Neural cell (in vitro differentiated cells): ENCODE results near the gene PPFIBP1. TPM values are rescaled to one million over a fixed set of nuclear protein-coding genes. Genes with fewer than 3 reads are reported as not detected.
"Not testable (repeated sequence)": the region's sequence is repeated elsewhere in the genome, so short reads cannot be mapped to it uniquely, and the experiment has no call there.

ENCODE experiments used
- H2AFZ ChIP-seq: fragments of 200-600, 300-800 bp; sonication (generic), shearing (Covaris generic); 2 replicates; pipeline ENCODE4 v1.6.0; 2014; ENCODE audit warnings: low read depth, mild to moderate bottlenecking, antibody characterized with exemption, low read length, moderate library complexity
- H3F3A ChIP-seq: fragments of 200-600 bp; shearing (Covaris generic); 2 replicates; pipeline ENCODE4 v1.6.1; 2016; ENCODE audit warnings: mild to moderate bottlenecking, moderate library complexity, mixed read lengths, antibody characterized with exemption, low read length; ENCODE audit not compliant: insufficient read depth, poor library complexity, severe bottlenecking
- H3K27ac ChIP-seq: fragments of 200-600, 300-800 bp; sonication (generic), shearing (Covaris generic); 2 replicates; pipeline ENCODE4 v1.5.1; 2014; ENCODE audit warnings: mild to moderate bottlenecking, low read length, moderate library complexity
- H3K27me3 ChIP-seq: fragments of 300-800, 200-600 bp; sonication (generic), shearing (Covaris generic); 2 replicates; pipeline ENCODE4 v1.6.0; 2014; ENCODE audit warnings: mild to moderate bottlenecking, low read depth, low read length, moderate library complexity; ENCODE audit not compliant: insufficient read depth
- H3K36me3 ChIP-seq: fragments of 300-800, 200-600 bp; sonication (generic), shearing (Covaris generic); 2 replicates; pipeline ENCODE4 v1.5.1; 2014; ENCODE audit warnings: mild to moderate bottlenecking, antibody characterized with exemption, low read length, moderate library complexity; ENCODE audit not compliant: insufficient read depth
- H3K4me2 ChIP-seq: fragments of 300-800, 200-600 bp; sonication (generic), shearing (Covaris generic); 2 replicates; pipeline ENCODE4 v1.6.0; 2014; ENCODE audit warnings: mild to moderate bottlenecking, low read length
- H3K4me3 ChIP-seq: fragments of 300-800, 200-600 bp; sonication (generic), shearing (Covaris generic); 2 replicates; pipeline ENCODE4 v1.5.1; 2014; ENCODE audit warnings: mild to moderate bottlenecking, low read length, moderate library complexity
- H3K79me2 ChIP-seq: fragments of 200-600 bp; shearing (Covaris generic); replicated peaks from 2 replicates; pipeline ENCODE4 v1.6.0; 2014; ENCODE audit warnings: mild to moderate bottlenecking, low read length, moderate library complexity; ENCODE audit not compliant: insufficient read depth
- H3K9ac ChIP-seq: fragments of 300-800, 200-600 bp; sonication (generic), shearing (Covaris generic); 2 replicates; pipeline ENCODE4 v1.6.1; 2016; ENCODE audit warnings: mild to moderate bottlenecking, low read length, mixed read lengths
- H3K9me2 ChIP-seq: fragments of 200-600 bp; shearing (Covaris generic); 2 replicates; pipeline ENCODE4 v1.6.1; 2016; ENCODE audit warnings: mild to moderate bottlenecking, low read length, mixed read lengths; ENCODE audit not compliant: insufficient read depth
- H3K9me3 ChIP-seq: fragments of 200-600, 300-800 bp; sonication (generic), shearing (Covaris generic); 2 replicates; pipeline ENCODE4 v1.6.1; 2016; ENCODE audit warnings: mild to moderate bottlenecking, mixed run types, low read length, moderate library complexity, mixed read lengths
- H4K20me1 ChIP-seq: fragments of 200-600 bp; shearing (Covaris generic); 2 replicates; pipeline ENCODE4 v1.6.1; 2016; ENCODE audit warnings: mild to moderate bottlenecking, mixed run types; ENCODE audit not compliant: insufficient read depth
- CTCF ChIP-seq: fragments of 450-650 bp; IDR thresholded peaks from 2 replicates; pipeline ENCODE4 v1.5.1; 2014; ENCODE audit warnings: antibody characterized with exemption, mild to moderate bottlenecking, moderate library complexity; ENCODE audit not compliant: poor library complexity, severe bottlenecking
- EP300 ChIP-seq: fragments of 450-650 bp; conservative IDR thresholded peaks from 2 replicates; pipeline ENCODE4 v1.6.1; 2014; ENCODE audit warnings: antibody characterized with exemption, mild to moderate bottlenecking, moderate library complexity; ENCODE audit not compliant: poor library complexity, severe bottlenecking
- EZH2 ChIP-seq: fragments of 200-600, 300-800 bp; shearing (Covaris generic), sonication (generic); IDR thresholded peaks from 2 replicates; pipeline ENCODE4 v1.6.1; 2014; ENCODE audit warnings: antibody characterized with exemption, low read length, borderline replicate concordance, mild to moderate bottlenecking; ENCODE audit not compliant: insufficient read depth, poor library complexity, severe bottlenecking
- MXI1 ChIP-seq: fragments of 450-650 bp; conservative IDR thresholded peaks from 2 replicates; pipeline ENCODE4 v1.6.1; 2014; ENCODE audit warnings: antibody characterized with exemption, mild to moderate bottlenecking; ENCODE audit not compliant: poor library complexity, severe bottlenecking
- POLR2AphosphoS5 ChIP-seq: IDR thresholded peaks from 2 replicates; pipeline ENCODE4 v1.6.1; 2012
- RAD21 ChIP-seq: fragments of 450-650 bp; conservative IDR thresholded peaks from 2 replicates; pipeline ENCODE4 v1.6.1; 2014; ENCODE audit warnings: antibody characterized with exemption, mild to moderate bottlenecking, moderate library complexity
- REST ChIP-seq: IDR thresholded peaks from 2 replicates; pipeline ENCODE4 v1.6.1; 2012; ENCODE audit warnings: borderline replicate concordance
- SMC3 ChIP-seq: fragments of 450-650 bp; conservative IDR thresholded peaks from 2 replicates; pipeline ENCODE4 v1.6.1; 2014; ENCODE audit warnings: antibody characterized with exemption, mild to moderate bottlenecking, moderate library complexity; ENCODE audit not compliant: poor library complexity
- TAF1 ChIP-seq: IDR thresholded peaks from 2 replicates; pipeline ENCODE4 v1.6.1; 2012; ENCODE audit warnings: low read depth
- polyA plus RNA-seq: library from polyadenylated mRNA; depleted of rRNA; stranded (reverse); fragments of >200 nt; gene quantifications from 2 replicates; pipeline ENCODE4 v1.2.3, GENCODE V29; 2014

Gene PPFIBP1
- polyA plus RNA-seq, 1 donor from 2014 or later, result 30.2 TPM

GRCh38 chr12:27578689-27579372, 54.8 kb downstream of the PPFIBP1 start:
- Histone ChIP-seq H3K9ac (no peak overlapping the region), H3K4me2 (no peak overlapping the region), H3F3A (no peaks in the 10 kb centered on the region), H3K27me3 (no peaks in the 10 kb centered on the region), H3K79me2 (no peaks in the 10 kb centered on the region), H3K36me3 (no peaks in the 10 kb centered on the region), H3K27ac (no peak overlapping the region), H4K20me1 (no peaks in the 10 kb centered on the region), H3K9me3 (no peaks in the 10 kb centered on the region), H3K9me2 (no peaks in the 10 kb centered on the region), H3K4me3 (no peak overlapping the region), H2AFZ (no peak overlapping the region)
- TF ChIP-seq CTCF, result no peak
- no peak for TF ChIP-seq REST

GRCh38 chr12:27580561-27581330, 56.7 kb downstream of the PPFIBP1 start:
- H3K9me3 ChIP-seq, result no peaks in the 10 kb centered on the region
- no peak overlapping the region for H3K4me2 ChIP-seq
- TF ChIP-seq CTCF (no peak), SMC3 (no peak), RAD21 (no peak), EP300 (no peak), TAF1 (no peak), EZH2 (no peak), MXI1 (no peak), REST (no peak), POLR2AphosphoS5 (no peak)
- no peak overlapping the region for H2AFZ ChIP-seq
- no peak overlapping the region for H3K9ac ChIP-seq
- no peaks in the 10 kb centered on the region for H3K27me3 ChIP-seq
- no peaks in the 10 kb centered on the region for H3K79me2 ChIP-seq
- H3K36me3 ChIP-seq, result no peaks in the 10 kb centered on the region
- H3K9me2 ChIP-seq, result no peaks in the 10 kb centered on the region
- H3F3A ChIP-seq, result no peaks in the 10 kb centered on the region
- H4K20me1 ChIP-seq, result no peaks in the 10 kb centered on the region
- no peak overlapping the region for H3K4me3 ChIP-seq
- H3K27ac ChIP-seq, result no peak overlapping the region

- not testable (repeated sequence) for H2AFZ ChIP-seq, H3K9me2 ChIP-seq, H3K27me3 ChIP-seq, H3F3A ChIP-seq, H3K27ac ChIP-seq, H3K4me3 ChIP-seq, H3K36me3 ChIP-seq, H3K4me2 ChIP-seq, H3K9ac ChIP-seq, H3K9me3 ChIP-seq, H3K79me2 ChIP-seq, H4K20me1 ChIP-seq
Observed at GRCh38 chr12:27581331-27581671, 57.3 kb downstream of the PPFIBP1 start.
